ENCODE results near the gene OPRL1. TPM values are rescaled to one million over a fixed set of nuclear protein-coding genes. Genes with fewer than 3 reads are reported as not detected.

OPRL1 gene
- 0.44 to 0.76 TPM (median 0.57 TPM) in 5 replicates for total RNA-seq (2022; extraction: Qiagen RNA extraction; ENCODE audit: low read depth)

GRCh38 chr20:64080013-64080812 is at the start of gene OPRL1:
Gene OPRL1 (plus strand): TSS chr20:64080082. CDS start chr20:64092721, 12,639 bp downstream.

DNA sequence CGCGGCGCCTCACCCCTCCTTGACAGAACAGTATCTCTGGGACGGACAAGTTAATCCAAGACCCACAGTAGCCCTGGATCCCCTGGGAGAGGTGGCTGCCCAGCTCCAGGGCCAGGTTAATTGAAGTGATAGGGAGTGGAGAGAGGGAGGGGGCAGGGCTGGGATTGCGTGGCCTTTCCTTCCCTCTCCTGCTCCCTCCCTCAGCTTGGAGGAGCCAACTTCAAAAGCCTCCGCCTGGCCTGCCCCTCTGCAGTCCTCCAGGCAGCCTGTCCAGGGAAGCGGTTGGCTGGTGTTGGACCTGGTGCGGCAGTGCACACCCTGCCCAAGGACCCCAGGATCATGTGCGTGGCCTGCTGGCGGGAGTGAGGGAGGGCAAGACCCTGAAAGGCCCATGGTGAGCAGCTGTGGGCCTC is 43.9 kb upstream of the OPRL1 start, which contains the start of gene C20orf204:
C20orf204 (plus strand) TSS at position 250 of the 413 bp plus-strand sequence; CDS start at position 392, 142 bp downstream.

DNA sequence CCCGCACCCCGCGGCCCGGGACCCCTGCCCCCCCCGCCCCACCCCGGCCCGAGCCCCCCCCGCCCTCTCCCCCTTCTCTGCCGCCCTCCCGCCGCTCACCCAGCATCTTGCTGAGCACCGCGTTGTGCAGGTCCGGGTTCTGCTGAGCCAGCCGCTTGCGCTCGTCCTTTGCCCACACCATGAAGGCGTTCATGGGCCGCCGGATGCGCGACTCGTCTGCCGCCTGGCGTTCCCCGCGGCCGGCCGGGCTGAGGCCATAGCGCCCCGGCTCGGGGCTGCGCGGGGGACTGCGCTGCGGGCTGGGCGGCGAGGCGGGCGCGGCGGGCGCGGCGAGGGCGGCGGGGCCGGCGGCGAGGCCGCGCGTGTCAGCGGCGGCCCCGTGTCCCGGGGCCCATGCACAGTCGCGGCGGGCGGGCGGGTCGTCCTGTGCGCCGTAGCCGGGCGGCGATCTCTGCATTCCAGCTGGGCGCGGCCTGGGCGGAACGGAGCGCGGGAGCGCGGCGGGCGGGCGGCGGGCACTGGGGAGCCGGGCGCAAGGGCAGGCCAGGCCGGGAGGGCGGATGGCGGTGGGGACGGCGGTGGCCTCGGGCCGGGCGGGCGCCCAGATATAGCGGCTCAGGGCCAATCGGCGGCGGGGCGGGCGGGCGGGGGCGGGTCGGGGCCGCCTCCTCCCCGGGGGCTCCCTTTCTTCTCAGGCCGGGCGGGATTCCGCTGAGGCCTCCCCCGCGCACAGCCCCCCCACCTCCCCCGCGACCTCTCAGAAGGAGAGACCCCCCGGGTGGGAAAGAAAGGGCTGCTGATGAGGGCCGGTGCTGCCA is 30.6 kb upstream of the OPRL1 start, which contains the start of gene SOX18:
SOX18 (minus strand) TSS at position 580 of the 818 bp plus-strand sequence; CDS start at position 457, 123 bp downstream.

DNA sequence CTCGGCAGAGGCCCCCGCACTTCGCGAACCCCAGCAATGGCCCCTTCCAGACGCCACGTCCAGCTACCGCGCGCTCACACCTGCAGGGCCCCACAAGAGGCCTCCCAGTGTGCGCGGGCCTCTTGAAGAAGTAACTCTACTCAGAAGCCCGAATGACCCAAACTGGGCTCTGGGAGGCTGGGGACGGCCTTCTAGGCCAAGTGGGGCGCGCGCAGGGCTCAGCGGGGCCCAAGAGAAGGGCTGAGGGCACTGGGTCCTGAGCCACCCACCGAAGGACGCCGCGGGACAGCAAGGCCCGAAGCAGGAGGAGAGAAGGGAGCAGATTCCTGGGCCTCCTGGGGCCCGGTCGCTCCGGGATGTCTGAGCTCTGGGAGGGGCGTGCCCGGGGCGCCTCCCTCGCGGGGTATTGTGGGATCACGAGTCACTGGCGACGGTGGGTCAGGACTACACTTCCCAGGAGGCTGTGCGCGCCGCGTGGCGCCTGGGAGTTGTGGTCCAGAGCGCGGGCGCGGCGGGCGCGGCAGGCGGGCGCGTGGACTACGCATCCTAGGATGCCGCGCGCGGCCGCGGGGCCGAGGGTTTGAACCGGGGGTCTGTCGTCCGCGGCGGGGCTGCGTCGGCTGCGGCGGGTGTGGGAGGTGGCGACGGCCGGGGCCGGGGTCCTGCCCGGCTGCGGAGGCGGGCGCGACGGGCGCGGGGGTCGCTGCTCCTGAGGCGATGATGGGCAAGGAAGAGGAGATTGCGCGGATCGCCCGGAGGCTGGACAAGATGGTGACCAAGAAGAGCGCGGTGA is 17.1 kb upstream of the OPRL1 start, which contains the start of gene TCEA2:
TCEA2 (plus strand) TSS at position 603 of the 793 bp plus-strand sequence; CDS start at position 718, 115 bp downstream.

GRCh38 chr20:64079273-64080012 is 439 bp upstream of the OPRL1 start, which contains the start of gene RGS19:
Gene RGS19 (minus strand): TSS chr20:64079518. CDS start chr20:64076886, 2,632 bp downstream.

DNA sequence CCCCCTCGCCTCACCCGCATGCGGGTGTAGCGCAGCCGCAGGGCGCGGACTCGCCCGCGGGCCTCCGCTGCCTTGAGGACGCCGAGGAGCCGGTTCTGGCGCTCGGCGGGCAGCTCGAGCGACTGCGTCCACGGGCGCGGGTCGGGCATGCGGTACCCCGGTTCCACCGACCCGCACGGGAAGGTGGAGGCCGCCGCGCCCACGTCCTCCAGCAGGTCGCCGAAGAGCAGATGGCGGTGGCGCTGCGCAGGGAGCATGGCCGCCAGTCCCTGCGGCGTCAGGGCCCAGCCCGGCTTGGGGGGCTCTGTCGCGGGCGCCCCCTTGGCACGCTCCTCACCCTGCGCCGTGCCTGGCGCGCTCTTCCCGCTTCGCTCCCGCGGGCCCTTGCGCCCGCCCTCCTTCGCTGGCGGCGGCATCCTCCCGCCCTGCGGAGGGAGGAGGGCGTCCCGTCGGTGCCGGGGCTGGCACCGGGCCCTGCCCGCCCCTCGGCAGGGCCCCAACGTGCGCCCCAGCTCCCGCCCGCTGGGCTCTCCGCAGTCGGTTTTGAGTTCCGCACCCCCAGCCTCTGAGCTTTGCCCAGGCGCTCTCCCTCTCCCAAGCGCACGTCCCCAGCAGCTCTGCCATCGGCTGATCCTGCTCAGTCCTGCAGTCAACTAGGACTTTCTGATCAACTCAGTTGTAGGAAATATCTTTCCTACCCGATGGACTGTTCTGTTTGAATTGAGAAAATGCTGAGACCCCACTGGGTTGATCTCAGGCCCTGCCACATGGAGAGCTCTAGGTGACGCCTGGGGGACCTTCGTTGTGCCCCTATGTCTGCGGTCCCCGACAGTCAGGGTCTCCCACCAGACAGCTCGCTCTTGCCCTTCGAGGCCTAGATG is 4.2 kb downstream of the OPRL1 start, which contains the start of gene LKAAEAR1:
LKAAEAR1 (minus strand) TSS at position 595 of the 881 bp plus-strand sequence; CDS start at position 416, 179 bp downstream.

DNA sequence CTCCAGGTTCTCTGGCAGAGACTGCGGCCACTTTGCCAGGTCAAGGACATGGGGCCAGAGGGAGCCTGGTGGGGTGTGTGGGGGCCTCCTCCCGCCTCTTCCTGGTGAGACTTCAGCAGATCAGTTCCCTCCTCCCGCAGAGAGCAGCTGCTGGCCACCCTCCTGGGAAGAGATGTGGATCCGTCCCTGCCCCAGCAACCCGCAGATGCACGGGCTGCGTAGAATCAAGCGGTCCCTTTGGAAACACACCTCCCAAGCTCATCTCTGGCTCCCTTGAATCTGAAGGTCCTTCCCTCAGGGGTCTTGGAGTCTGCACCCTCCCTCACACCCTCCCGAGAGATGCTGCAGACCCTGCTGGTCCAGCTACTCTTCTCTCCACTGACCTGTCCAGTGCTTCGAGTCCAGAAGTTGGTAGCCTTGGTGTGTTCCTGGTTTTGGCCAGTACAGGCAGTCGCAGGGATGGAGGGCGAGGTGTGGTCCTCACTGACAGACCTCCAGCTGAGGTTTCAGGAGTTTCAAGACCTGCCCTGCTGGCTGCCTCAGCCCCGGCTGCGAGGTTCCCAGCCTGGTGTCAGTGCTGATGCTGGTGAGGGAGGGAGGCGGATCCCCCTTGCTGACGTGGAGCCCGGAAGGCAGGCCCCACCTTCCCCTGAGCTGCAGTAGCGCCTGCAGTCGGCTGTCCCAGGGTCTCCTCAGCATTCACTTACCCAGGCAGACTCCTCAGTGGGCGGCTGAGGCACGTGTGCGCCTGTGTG is 27.3 kb downstream of the OPRL1 start, which contains the start of gene NPBWR2:
NPBWR2 (minus strand) TSS at position 585 of the 755 bp plus-strand sequence. CDS start 734 bp downstream, outside the sequence.

Other genes starting within 250 kb of the OPRL1 start
- 0.59 to 1.1 TPM (median 0.78 TPM) in 5 replicates for gene ZBTB46, start 248.8 kb upstream of the OPRL1 start, total RNA-seq (2022; extraction: Qiagen RNA extraction; ENCODE audit: low read depth)
- gene ABHD16B, start 218.6 kb upstream of the OPRL1 start, total RNA-seq (2022; extraction: Qiagen RNA extraction; ENCODE audit: low read depth): 0.05 TPM in 1 of 5 replicates, not detected in the others
- 125 to 141 TPM (median 132 TPM) in 5 replicates for gene TPD52L2, start 214.8 kb upstream of the OPRL1 start, total RNA-seq (2022; extraction: Qiagen RNA extraction; ENCODE audit: low read depth)
- 24.9 to 32.4 TPM (median 29.2 TPM) in 5 replicates for gene DNAJC5, start 185.0 kb upstream of the OPRL1 start, total RNA-seq (2022; extraction: Qiagen RNA extraction; ENCODE audit: low read depth)
- 22.3 to 34.4 TPM (median 28.8 TPM) in 5 replicates for gene UCKL1, start 123.7 kb upstream of the OPRL1 start, total RNA-seq (2022; extraction: Qiagen RNA extraction; ENCODE audit: low read depth)
- gene ZNF512B, start 110.2 kb upstream of the OPRL1 start, total RNA-seq (2022; extraction: Qiagen RNA extraction; ENCODE audit: low read depth): 9.7 to 13.9 TPM (median 10.9 TPM) in 5 replicates
- not detected in 5 replicates for gene SAMD10, start 100.4 kb upstream of the OPRL1 start, total RNA-seq (2022; extraction: Qiagen RNA extraction; ENCODE audit: low read depth)
- 54.8 to 58.4 TPM (median 57.1 TPM) in 5 replicates for gene PRPF6, start 99.0 kb upstream of the OPRL1 start, total RNA-seq (2022; extraction: Qiagen RNA extraction; ENCODE audit: low read depth)
- gene C20orf204, start 43.9 kb upstream of the OPRL1 start, total RNA-seq (2022; extraction: Qiagen RNA extraction; ENCODE audit: low read depth): 0.16 to 0.57 TPM (median 0.37 TPM) in 5 replicates
- gene SOX18, start 30.4 kb upstream of the OPRL1 start, total RNA-seq (2022; extraction: Qiagen RNA extraction; ENCODE audit: low read depth): 0.58 to 2.3 TPM (median 2.2 TPM) in 5 replicates
- gene TCEA2, start 16.9 kb upstream of the OPRL1 start, total RNA-seq (2022; extraction: Qiagen RNA extraction; ENCODE audit: low read depth): 32.0 to 50.8 TPM (median 45.4 TPM) in 5 replicates
- 13.7 to 27.6 TPM (median 23.8 TPM) in 5 replicates for gene RGS19, start 564 bp upstream of the OPRL1 start, total RNA-seq (2022; extraction: Qiagen RNA extraction; ENCODE audit: low read depth)
- 0.72 to 1.5 TPM (median 1.4 TPM) in 5 replicates for gene LKAAEAR1, start 4.3 kb downstream of the OPRL1 start, total RNA-seq (2022; extraction: Qiagen RNA extraction; ENCODE audit: low read depth)
- not detected in 5 replicates for gene NPBWR2, start 27.5 kb downstream of the OPRL1 start, total RNA-seq (2022; extraction: Qiagen RNA extraction; ENCODE audit: low read depth)
- 0.05 to 0.27 TPM (median 0.09 TPM) in 4 of 5 replicates, not detected in the other for gene MYT1, start 84.4 kb downstream of the OPRL1 start, total RNA-seq (2022; extraction: Qiagen RNA extraction; ENCODE audit: low read depth)
- 9.8 to 16.4 TPM (median 13.0 TPM) in 5 replicates for gene PCMTD2, start 175.7 kb downstream of the OPRL1 start, total RNA-seq (2022; extraction: Qiagen RNA extraction; ENCODE audit: low read depth)